ENCODE data around the gene SPATS1.
"Not testable (repeated sequence)": the region's sequence is repeated elsewhere in the genome, so short reads cannot be mapped to it uniquely, and the experiment has no call there.

Gene SPATS1

GRCh38 chr6:44341095-44341890 lies 1.2 kb upstream of the SPATS1 start:
- no peak for DNase-seq (ENCODE audit: low read depth)

GRCh38 chr6:44342052-44342451 lies 398 bp upstream of the SPATS1 start:
- DNase-seq (ENCODE audit: low read depth): no peak

GRCh38 chr6:44346818-44347217 lies 4.4 kb downstream of the SPATS1 start:
- DNase-seq (ENCODE audit: low read depth): not testable (repeated sequence)

DNA sequence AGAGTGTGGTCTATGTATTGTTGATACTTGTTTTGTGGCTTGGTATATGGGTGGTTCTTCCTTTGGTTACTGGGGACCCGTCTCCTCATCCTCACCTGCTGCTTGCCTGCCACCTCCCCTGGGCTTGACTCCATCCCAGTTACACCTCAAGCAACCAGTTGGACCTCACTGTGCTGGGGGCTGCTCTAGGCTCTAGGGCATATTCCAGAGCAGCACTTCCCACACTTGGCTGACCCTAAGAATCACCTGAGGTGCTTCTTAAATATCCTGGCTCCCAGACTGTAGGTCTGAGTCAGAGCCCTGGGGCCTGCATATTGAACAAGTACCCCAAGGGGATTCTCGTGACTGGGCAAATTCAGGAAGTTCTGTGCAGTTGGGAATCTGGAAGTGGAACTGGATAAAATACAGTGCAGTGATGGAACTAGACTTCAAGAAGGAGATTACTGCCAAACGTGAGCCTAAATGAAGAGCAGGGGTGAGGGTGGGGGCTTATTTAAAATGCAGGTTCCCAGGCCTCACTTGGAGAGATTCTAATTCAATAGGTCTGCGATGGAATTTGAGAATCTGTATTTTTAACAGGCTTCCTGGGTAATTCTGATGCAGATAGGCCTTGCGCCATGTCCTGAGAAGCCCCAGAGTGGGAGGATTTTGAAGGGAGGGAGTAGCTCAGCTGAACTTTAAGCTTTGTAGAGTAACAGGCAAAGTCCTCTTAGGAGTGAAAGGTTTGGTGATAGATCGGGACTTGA lies 7.6 kb downstream of the SPATS1 start:
- no peak for DNase-seq (ENCODE audit: low read depth)

GRCh38 chr6:44350650-44350994 lies 8.2 kb downstream of the SPATS1 start:
- not testable (repeated sequence) for DNase-seq (ENCODE audit: low read depth)

DNA sequence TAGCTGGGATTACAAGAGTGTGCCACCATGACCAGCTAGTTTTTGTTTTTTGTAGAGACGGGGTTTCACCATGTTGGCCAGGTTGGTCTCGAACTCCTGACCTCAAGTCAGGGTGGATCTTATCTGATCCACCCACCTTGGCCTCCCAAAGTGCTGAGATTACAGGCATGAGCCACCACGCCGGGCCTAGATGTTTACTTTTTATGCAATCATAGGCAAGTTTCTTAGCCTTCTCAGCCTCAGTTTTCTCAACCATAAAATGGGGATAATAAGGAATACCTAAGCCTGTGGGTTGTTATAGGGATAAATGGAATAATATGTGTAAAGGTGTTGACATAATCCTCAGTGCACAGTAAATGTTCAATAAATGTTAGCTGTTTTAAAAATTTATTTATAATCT lies 9.8 kb downstream of the SPATS1 start:
- DNase-seq (ENCODE audit: low read depth): no peak

GRCh38 chr6:44353336-44353735 lies 10.9 kb downstream of the SPATS1 start:
- DNase-seq (ENCODE audit: low read depth): no peak

GRCh38 chr6:44355640-44356039 lies 13.2 kb downstream of the SPATS1 start:
- no peak for DNase-seq (ENCODE audit: low read depth)

GRCh38 chr6:44356487-44356886 lies 14.0 kb downstream of the SPATS1 start:
- no peak for DNase-seq (ENCODE audit: low read depth)

- DNase-seq (ENCODE audit: low read depth): no peak
These were observed 17.5 kb downstream of the SPATS1 start for GRCh38 chr6:44359973-44360372.

DNA sequence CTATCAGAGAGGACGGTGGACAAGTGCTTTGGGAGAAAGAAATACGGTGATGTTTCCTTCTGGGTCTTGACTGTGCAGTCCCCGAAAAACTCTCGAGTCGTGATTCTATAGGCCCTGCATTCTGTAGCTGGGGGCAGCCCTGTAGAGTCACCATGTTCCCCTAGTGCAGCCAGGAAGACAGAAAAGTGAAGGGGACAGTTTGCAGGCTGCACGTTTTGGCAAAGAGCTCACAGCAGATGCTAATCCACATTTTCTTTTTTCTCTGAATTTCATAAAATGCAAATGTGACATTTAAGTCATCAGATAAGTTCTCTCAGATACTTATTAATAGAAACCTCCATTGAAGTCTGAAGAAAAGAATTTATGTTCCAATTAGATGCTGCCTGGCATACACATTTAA lies 19.5 kb downstream of the SPATS1 start:
- DNase-seq (ENCODE audit: low read depth): no peak

- no peak for DNase-seq (ENCODE audit: low read depth)
These were observed 21.0 kb downstream of the SPATS1 start for GRCh38 chr6:44363377-44363926.

GRCh38 chr6:44366781-44367180 lies 24.3 kb downstream of the SPATS1 start:
- DNase-seq (ENCODE audit: low read depth): no peak

DNA sequence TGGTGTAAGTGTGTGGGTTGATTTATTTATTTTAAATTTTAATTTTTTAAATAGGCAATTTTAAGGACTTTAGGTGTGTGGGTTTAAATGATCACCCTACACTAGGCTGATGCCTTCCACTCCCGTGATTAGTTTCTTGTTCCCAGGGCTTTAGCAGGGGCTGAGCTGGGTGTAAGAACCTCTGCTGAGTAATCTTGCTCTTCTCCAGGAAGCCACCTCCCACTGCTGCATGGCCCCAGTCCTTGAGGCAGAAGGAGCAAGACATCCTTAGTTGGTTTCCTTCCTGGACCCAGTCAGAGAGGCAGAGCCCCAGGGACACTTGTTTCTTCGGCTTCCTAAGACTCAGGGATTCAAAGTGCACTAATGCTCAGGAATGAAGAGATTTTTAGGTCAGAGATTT lies 25.2 kb downstream of the SPATS1 start:
- DNase-seq (ENCODE audit: low read depth): no peak

DNA sequence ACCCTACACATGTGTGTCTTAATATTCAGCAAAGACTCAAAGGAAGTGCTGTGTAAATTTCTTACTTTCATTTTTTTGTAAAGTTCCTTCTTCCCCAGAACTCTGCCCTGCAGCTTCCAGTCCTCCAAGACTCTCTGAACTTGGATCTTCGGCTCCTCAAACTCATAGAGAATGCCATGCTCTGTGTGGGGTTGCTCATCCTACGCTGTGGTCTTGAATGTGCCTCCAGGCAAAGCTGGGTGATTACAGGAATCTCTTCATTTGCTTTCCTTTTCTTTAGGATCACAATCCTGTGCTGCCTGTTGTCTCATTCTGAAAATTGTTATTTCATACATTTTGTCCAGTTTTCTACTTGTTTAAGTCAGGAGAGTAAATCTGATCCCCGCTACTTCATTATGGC lies 30.6 kb downstream of the SPATS1 start:
- DNase-seq (ENCODE audit: low read depth): no peak

GRCh38 chr6:44373787-44374186 lies 31.3 kb downstream of the SPATS1 start:
- DNase-seq (ENCODE audit: low read depth): no peak

DNA sequence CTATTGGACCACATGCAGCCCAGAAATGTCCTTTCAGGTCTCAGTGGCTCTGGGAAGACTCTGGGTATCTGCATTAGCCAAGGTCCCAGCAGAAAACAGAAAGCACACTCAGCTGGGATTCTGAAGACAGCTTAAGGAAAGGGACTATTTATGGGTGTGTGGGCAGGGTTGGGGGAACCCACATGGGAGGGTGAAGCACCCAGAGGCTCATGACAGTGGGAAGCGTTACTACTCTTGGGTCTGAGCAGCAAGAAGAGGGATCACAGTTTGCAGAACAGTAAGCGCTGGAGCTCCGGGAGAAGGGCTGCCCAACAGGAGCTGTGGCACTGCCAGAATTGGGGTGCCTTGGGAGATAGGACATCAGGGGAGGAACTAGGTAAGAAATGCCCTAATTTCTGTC lies 32.6 kb downstream of the SPATS1 start:
- no peak for DNase-seq (ENCODE audit: low read depth)

- DNase-seq (ENCODE audit: low read depth): no peak
These were observed 35.0 kb downstream of the SPATS1 start for GRCh38 chr6:44377484-44377883.

DNA sequence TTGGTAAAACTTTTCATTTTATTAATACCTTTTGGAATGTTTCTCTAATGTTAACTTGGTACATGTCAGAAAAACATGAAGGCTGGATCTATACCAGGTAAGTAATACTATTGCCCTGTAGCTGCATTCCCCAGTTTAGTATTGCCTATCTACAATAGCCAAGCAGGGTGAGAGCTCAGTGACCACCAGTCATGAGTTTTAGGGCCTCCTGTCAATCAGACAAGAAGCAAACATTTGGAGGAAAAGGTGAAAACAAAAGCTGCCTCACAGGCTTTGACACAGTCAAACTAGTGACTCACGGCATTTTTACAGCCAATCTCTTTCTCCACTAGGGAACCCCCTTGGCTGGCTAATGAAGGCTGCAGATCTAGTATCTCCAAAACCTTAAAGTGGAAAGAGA lies 35.5 kb downstream of the SPATS1 start:
- no peak for DNase-seq (ENCODE audit: low read depth)

DNA sequence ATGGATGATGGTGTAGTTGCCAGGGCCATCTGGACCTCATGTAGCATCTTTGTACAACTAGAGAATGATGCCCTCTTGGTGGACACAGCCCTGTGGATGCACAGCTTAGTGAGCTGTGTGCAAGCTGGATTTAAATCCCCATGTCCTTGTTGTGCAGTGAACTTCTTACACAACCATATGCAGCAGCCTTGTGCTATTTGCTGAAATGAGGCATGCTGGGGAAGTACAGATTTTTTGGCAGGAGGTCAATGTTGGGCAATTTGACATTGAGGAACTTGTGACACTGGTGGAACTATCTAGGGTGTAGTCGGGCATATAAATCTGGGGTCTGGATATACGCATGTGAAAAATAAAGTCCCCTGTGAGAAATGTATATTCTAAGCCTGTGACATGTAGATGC lies 39.3 kb downstream of the SPATS1 start:
- no peak for DNase-seq (ENCODE audit: low read depth)

DNA sequence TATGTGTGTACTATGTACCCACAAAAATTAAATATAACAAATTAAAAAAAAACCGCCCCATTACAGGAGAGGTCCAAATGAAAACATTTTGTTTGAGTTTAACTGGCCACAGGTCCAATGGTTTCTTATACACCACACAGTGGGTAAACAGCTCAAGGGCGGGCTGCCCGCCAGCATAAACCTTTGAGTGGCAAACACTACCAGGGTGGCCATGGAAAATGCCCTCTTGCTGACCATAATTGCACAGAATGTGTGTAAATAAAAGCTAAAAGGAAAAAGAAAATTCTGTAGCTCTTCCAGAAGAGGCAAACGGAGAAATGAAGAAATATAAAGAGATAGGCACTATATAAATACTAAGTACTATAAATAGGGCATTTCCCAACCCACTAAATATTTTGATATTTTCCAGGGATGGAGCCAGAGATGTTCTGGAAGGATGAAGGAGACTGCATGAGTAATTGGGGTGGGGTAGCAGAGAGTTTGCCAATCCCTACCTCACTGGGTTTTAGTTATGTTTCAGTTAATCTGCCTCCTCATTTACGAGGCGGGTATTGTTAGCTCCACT lies 44.0 kb downstream of the SPATS1 start:
- DNase-seq (ENCODE audit: low read depth): no peak

DNA sequence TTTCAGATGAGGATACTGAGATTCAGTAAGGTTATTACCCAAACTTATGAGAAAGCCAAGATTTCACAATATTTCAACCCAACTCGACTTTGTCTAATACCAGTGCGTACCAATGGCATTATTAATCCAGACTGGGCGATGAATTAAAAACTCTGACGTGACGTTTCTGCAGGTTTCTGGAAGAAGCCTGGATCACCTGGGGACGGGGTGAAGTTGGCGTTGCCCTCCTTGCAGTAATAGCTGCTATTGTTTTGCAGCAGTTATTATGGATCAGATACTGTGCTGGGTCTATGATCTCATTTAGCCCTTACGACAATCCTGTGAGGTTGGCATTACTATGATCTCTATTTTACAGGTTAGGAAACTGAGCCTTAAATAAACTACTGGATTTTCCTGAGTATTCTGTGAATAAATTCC lies 44.5 kb downstream of the SPATS1 start:
- DNase-seq (ENCODE audit: low read depth): no peak
